Adrenal gland (tissue), 5 donors: ENCODE results near the gene ZFHX3.

Source experiments
- CTCF ChIP-seq, 6 experiments: fragments of 450-650 bp in 4 of 6; fragments of 200-600 bp in 2 of 6; sonication (generic) in 1 of 6; IDR thresholded peaks; 1 replicate in 5 of 6; 2 replicates in 1 of 6; pipeline versions ENCODE4 v1.5.1 to v1.8.0; 2016 to 2021; ENCODE audit warnings: antibody characterized with exemption in 6 of 6, mild to moderate bottlenecking in 2 of 6, moderate library complexity in 1 of 6
- POLR2A ChIP-seq, 2 donors: fragments of 450-650 bp; IDR thresholded peaks; one replicate each; pipeline ENCODE4 v1.6.1; 2017; ENCODE audit warnings: antibody characterized with exemption in 2 of 2, mild to moderate bottlenecking in 2 of 2, moderate library complexity in 1 of 2
- donor health status: DM: no; HTN: no; CAD: no.

- TF ChIP-seq CTCF (IDR thresholded peaks at IDR 0.05) (no peak), POLR2A (IDR thresholded peaks at IDR 0.05) (no peak)
Observed at GRCh38 chr16:73011926-73012325, 36.0 kb downstream of the ZFHX3 start.
